Neural cell (in vitro differentiated cells): ENCODE results near the gene PNKD. TPM values are rescaled to one million over a fixed set of nuclear protein-coding genes. Genes with fewer than 3 reads are reported as not detected.

Source experiments
- H2AFZ ChIP-seq: fragments of 200-600, 300-800 bp; sonication (generic), shearing (Covaris generic); 2 replicates; pipeline ENCODE4 v1.6.0; 2014; ENCODE audit warnings: low read depth, mild to moderate bottlenecking, antibody characterized with exemption, low read length, moderate library complexity
- H3F3A ChIP-seq: fragments of 200-600 bp; shearing (Covaris generic); 2 replicates; pipeline ENCODE4 v1.6.1; 2016; ENCODE audit warnings: mild to moderate bottlenecking, moderate library complexity, mixed read lengths, antibody characterized with exemption, low read length; ENCODE audit not compliant: insufficient read depth, poor library complexity, severe bottlenecking
- H3K27ac ChIP-seq: fragments of 200-600, 300-800 bp; sonication (generic), shearing (Covaris generic); 2 replicates; pipeline ENCODE4 v1.5.1; 2014; ENCODE audit warnings: mild to moderate bottlenecking, low read length, moderate library complexity
- H3K27me3 ChIP-seq: fragments of 300-800, 200-600 bp; sonication (generic), shearing (Covaris generic); 2 replicates; pipeline ENCODE4 v1.6.0; 2014; ENCODE audit warnings: mild to moderate bottlenecking, low read depth, low read length, moderate library complexity; ENCODE audit not compliant: insufficient read depth
- H3K36me3 ChIP-seq: fragments of 300-800, 200-600 bp; sonication (generic), shearing (Covaris generic); 2 replicates; pipeline ENCODE4 v1.5.1; 2014; ENCODE audit warnings: mild to moderate bottlenecking, antibody characterized with exemption, low read length, moderate library complexity; ENCODE audit not compliant: insufficient read depth
- H3K4me2 ChIP-seq: fragments of 300-800, 200-600 bp; sonication (generic), shearing (Covaris generic); 2 replicates; pipeline ENCODE4 v1.6.0; 2014; ENCODE audit warnings: mild to moderate bottlenecking, low read length
- H3K4me3 ChIP-seq: fragments of 300-800, 200-600 bp; sonication (generic), shearing (Covaris generic); 2 replicates; pipeline ENCODE4 v1.5.1; 2014; ENCODE audit warnings: mild to moderate bottlenecking, low read length, moderate library complexity
- H3K79me2 ChIP-seq: fragments of 200-600 bp; shearing (Covaris generic); replicated peaks from 2 replicates; pipeline ENCODE4 v1.6.0; 2014; ENCODE audit warnings: mild to moderate bottlenecking, low read length, moderate library complexity; ENCODE audit not compliant: insufficient read depth
- H3K9ac ChIP-seq: fragments of 300-800, 200-600 bp; sonication (generic), shearing (Covaris generic); 2 replicates; pipeline ENCODE4 v1.6.1; 2016; ENCODE audit warnings: mild to moderate bottlenecking, low read length, mixed read lengths
- H3K9me2 ChIP-seq: fragments of 200-600 bp; shearing (Covaris generic); 2 replicates; pipeline ENCODE4 v1.6.1; 2016; ENCODE audit warnings: mild to moderate bottlenecking, low read length, mixed read lengths; ENCODE audit not compliant: insufficient read depth
- H3K9me3 ChIP-seq: fragments of 200-600, 300-800 bp; sonication (generic), shearing (Covaris generic); 2 replicates; pipeline ENCODE4 v1.6.1; 2016; ENCODE audit warnings: mild to moderate bottlenecking, mixed run types, low read length, moderate library complexity, mixed read lengths
- H4K20me1 ChIP-seq: fragments of 200-600 bp; shearing (Covaris generic); 2 replicates; pipeline ENCODE4 v1.6.1; 2016; ENCODE audit warnings: mild to moderate bottlenecking, mixed run types; ENCODE audit not compliant: insufficient read depth
- CTCF ChIP-seq: fragments of 450-650 bp; IDR thresholded peaks from 2 replicates; pipeline ENCODE4 v1.5.1; 2014; ENCODE audit warnings: antibody characterized with exemption, mild to moderate bottlenecking, moderate library complexity; ENCODE audit not compliant: poor library complexity, severe bottlenecking
- EP300 ChIP-seq: fragments of 450-650 bp; conservative IDR thresholded peaks from 2 replicates; pipeline ENCODE4 v1.6.1; 2014; ENCODE audit warnings: antibody characterized with exemption, mild to moderate bottlenecking, moderate library complexity; ENCODE audit not compliant: poor library complexity, severe bottlenecking
- EZH2 ChIP-seq: fragments of 200-600, 300-800 bp; shearing (Covaris generic), sonication (generic); IDR thresholded peaks from 2 replicates; pipeline ENCODE4 v1.6.1; 2014; ENCODE audit warnings: antibody characterized with exemption, low read length, borderline replicate concordance, mild to moderate bottlenecking; ENCODE audit not compliant: insufficient read depth, poor library complexity, severe bottlenecking
- MXI1 ChIP-seq: fragments of 450-650 bp; conservative IDR thresholded peaks from 2 replicates; pipeline ENCODE4 v1.6.1; 2014; ENCODE audit warnings: antibody characterized with exemption, mild to moderate bottlenecking; ENCODE audit not compliant: poor library complexity, severe bottlenecking
- POLR2AphosphoS5 ChIP-seq: IDR thresholded peaks from 2 replicates; pipeline ENCODE4 v1.6.1; 2012
- RAD21 ChIP-seq: fragments of 450-650 bp; conservative IDR thresholded peaks from 2 replicates; pipeline ENCODE4 v1.6.1; 2014; ENCODE audit warnings: antibody characterized with exemption, mild to moderate bottlenecking, moderate library complexity
- REST ChIP-seq: IDR thresholded peaks from 2 replicates; pipeline ENCODE4 v1.6.1; 2012; ENCODE audit warnings: borderline replicate concordance
- SMC3 ChIP-seq: fragments of 450-650 bp; conservative IDR thresholded peaks from 2 replicates; pipeline ENCODE4 v1.6.1; 2014; ENCODE audit warnings: antibody characterized with exemption, mild to moderate bottlenecking, moderate library complexity; ENCODE audit not compliant: poor library complexity
- TAF1 ChIP-seq: IDR thresholded peaks from 2 replicates; pipeline ENCODE4 v1.6.1; 2012; ENCODE audit warnings: low read depth
- polyA plus RNA-seq: library from polyadenylated mRNA; depleted of rRNA; stranded (reverse); fragments of >200 nt; gene quantifications from 2 replicates; pipeline ENCODE4 v1.2.3, GENCODE V29; 2014

PNKD gene
- polyA plus RNA-seq, 1 donor from 2014 or later: 59.7 TPM

DNA sequence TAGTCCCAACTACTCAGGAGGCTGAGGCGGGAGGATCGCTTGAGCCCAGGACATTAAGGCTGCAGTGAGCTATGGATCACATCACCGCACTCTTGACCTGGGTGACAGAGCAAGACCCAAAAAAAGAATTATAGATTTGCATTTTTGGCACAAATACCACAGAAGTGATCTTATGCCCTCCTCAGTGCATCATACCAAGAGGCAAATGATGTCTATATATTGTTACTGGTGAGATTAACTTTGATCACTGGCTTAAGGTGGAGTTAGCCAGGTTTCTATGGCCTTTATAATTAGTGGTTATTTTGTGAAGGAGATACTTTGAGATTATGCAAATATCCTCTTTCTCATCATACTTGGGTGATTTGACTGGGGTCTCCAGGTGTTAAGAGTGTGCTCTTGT is 64.2 kb downstream of the PNKD start:
- Histone ChIP-seq H3K9me3 (no peaks in the 10 kb centered on the region), H3K9me2 (no peaks in the 10 kb centered on the region), H3K4me3 (no peak overlapping the region), H3K36me3 (no peaks in the 10 kb centered on the region), H2AFZ (no peak overlapping the region), H3K9ac (no peak overlapping the region), H3K79me2 (no peaks in the 10 kb centered on the region), H3K27me3 (no peaks in the 10 kb centered on the region), H3F3A (no peaks in the 10 kb centered on the region), H3K4me2 (no peak overlapping the region), H4K20me1 (no peaks in the 10 kb centered on the region), H3K27ac (no peak overlapping the region)
- no peak for TF ChIP-seq SMC3
- no peak for TF ChIP-seq POLR2AphosphoS5
- no peak for TF ChIP-seq EZH2
- no peak for TF ChIP-seq TAF1
- no peak for TF ChIP-seq EP300
- no peak for TF ChIP-seq REST
- no peak for TF ChIP-seq MXI1
- no peak for TF ChIP-seq CTCF
- TF ChIP-seq RAD21: no peak

- Histone ChIP-seq H3K9me3 (no peaks in the 10 kb centered on the region), H4K20me1 (no peaks in the 10 kb centered on the region), H3K27ac (no peak overlapping the region), H3K4me2 (no peak overlapping the region), H3K36me3 (no peaks in the 10 kb centered on the region), H3K4me3 (no peak overlapping the region), H2AFZ (no peak overlapping the region), H3K79me2 (no peaks in the 10 kb centered on the region), H3F3A (no peaks in the 10 kb centered on the region), H3K9ac (no peak overlapping the region), H3K27me3 (no peaks in the 10 kb centered on the region), H3K9me2 (no peaks in the 10 kb centered on the region)
- TF ChIP-seq EZH2 (no peak), RAD21 (no peak), CTCF (no peak), REST (no peak), SMC3 (no peak), POLR2AphosphoS5 (no peak), MXI1 (no peak), EP300 (no peak), TAF1 (no peak)
Observed at GRCh38 chr2:218340656-218341055, 70.3 kb downstream of the PNKD start.
